OCI-LY1 (cell line): ENCODE results near the gene CREB3L2.

Experiments used
- H2AFZ ChIP-seq: fragments of 200-600 bp; sonication (generic), shearing (Covaris generic); 2 replicates; pipeline ENCODE4 v1.6.0; 2014; ENCODE audit warnings: antibody characterized with exemption, mild to moderate bottlenecking, low read length
- H3F3A ChIP-seq: fragments of 200-600 bp; sonication (generic), shearing (Covaris generic); 2 replicates; pipeline ENCODE4 v1.6.0; 2014; ENCODE audit warnings: mild to moderate bottlenecking, antibody characterized with exemption, low read length, moderate library complexity; ENCODE audit not compliant: insufficient read depth
- H3K27ac ChIP-seq: fragments of 200-600 bp; sonication (generic); 2 replicates; pipeline ENCODE4 v1.5.1; 2014; ENCODE audit warnings: low read length, mixed run types, mild to moderate bottlenecking, low read depth; ENCODE audit not compliant: poor library complexity, severe bottlenecking
- H3K27me3 ChIP-seq: fragments of 200-600 bp; sonication (generic); 2 replicates; pipeline ENCODE4 v1.6.0; 2014; ENCODE audit warnings: antibody characterized with exemption, mild to moderate bottlenecking, low read length, moderate library complexity; ENCODE audit not compliant: insufficient read depth
- H3K36me3 ChIP-seq: fragments of 200-600 bp; sonication (generic); 2 replicates; pipeline ENCODE4 v1.6.1; 2014; ENCODE audit warnings: mild to moderate bottlenecking, antibody characterized with exemption, low read length, moderate library complexity, mixed read lengths; ENCODE audit not compliant: insufficient read depth
- H3K4me1 ChIP-seq: fragments of 200-600 bp; sonication (generic); 2 replicates; pipeline ENCODE4 v1.5.1; 2014; ENCODE audit warnings: mild to moderate bottlenecking, low read length, moderate library complexity; ENCODE audit not compliant: insufficient read depth, severe bottlenecking
- H3K4me2 ChIP-seq: fragments of 200-600 bp; sonication (generic), shearing (Covaris generic); 2 replicates; pipeline ENCODE4 v1.6.1; 2014; ENCODE audit warnings: low read length
- H3K4me3 ChIP-seq: fragments of 200-600 bp; sonication (generic); 2 replicates; pipeline ENCODE4 v1.5.1; 2014; ENCODE audit warnings: low read length, low read depth, mild to moderate bottlenecking, mixed read lengths; ENCODE audit not compliant: poor library complexity, severe bottlenecking
- H3K79me2 ChIP-seq: fragments of 200-600 bp; shearing (Covaris generic); 2 replicates; pipeline ENCODE4 v1.6.1; 2016; ENCODE audit warnings: mixed run types, low read length, mixed read lengths; ENCODE audit not compliant: insufficient read depth
- H3K9ac ChIP-seq: fragments of 200-600 bp; sonication (generic), shearing (Covaris generic); 2 replicates; pipeline ENCODE4 v1.6.1; 2014; ENCODE audit warnings: mild to moderate bottlenecking, low read length, mixed read lengths
- H3K9me2 ChIP-seq: fragments of 200-600 bp; sonication (generic), shearing (Covaris generic); 2 replicates; pipeline ENCODE4 v1.6.1; 2014; ENCODE audit warnings: low read depth, mild to moderate bottlenecking, low read length, mixed read lengths
- H3K9me3 ChIP-seq: fragments of 200-600 bp; shearing (Covaris generic); 2 replicates; pipeline ENCODE4 v1.6.1; 2014; ENCODE audit warnings: low read length, mixed read lengths
- H4K20me1 ChIP-seq: fragments of 200-600 bp; sonication (generic), shearing (Covaris generic); 2 replicates; pipeline ENCODE4 v1.6.0; 2016; ENCODE audit warnings: mild to moderate bottlenecking, low read length; ENCODE audit not compliant: insufficient read depth
- EZH2 ChIP-seq: fragments of 200-600 bp; sonication (generic), shearing (Covaris generic); IDR thresholded peaks from 2 replicates; pipeline ENCODE4 v1.8.0; 2017; ENCODE audit warnings: borderline replicate concordance, mixed run types, mild to moderate bottlenecking, antibody characterized with exemption, low read length, moderate library complexity, mixed read lengths
- TF ChIP-seq, protein P1 (sequence below): fragments of 200-600 bp; sonication (generic), shearing (Covaris generic); IDR thresholded peaks from 2 replicates; pipeline ENCODE4 v1.5.1; 2017; ENCODE audit warnings: mild to moderate bottlenecking, antibody characterized with exemption, low read length, moderate library complexity, mixed read lengths

CREB3L2 gene

DNA sequence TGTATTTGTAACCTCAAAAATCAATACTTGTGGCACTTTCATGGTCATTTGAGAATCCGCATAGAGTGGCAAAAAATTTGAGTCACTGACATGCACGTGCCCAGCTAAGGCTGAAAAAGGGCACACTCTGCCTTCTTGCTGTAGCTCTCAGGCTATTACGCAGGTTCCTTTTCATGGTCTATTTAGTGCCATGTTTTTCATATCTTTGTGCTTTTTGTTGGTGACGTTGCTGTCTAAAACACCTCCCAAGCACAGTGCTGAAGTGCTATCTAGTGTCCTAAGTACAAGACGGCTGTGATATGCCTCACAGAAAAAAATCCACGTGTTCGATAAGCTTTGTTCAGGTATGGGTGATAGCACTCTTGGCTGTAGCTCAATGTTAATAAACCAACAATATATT lies 50.9 kb downstream of the CREB3L2 start:
- H3K36me3 ChIP-seq, result no peaks in the 10 kb centered on the region
- H3K79me2 ChIP-seq, result no peaks in the 10 kb centered on the region
- H3K4me1 ChIP-seq, result no peaks in the 10 kb centered on the region
- no peaks in the 10 kb centered on the region for H4K20me1 ChIP-seq
- TF ChIP-seq, protein P1, sequence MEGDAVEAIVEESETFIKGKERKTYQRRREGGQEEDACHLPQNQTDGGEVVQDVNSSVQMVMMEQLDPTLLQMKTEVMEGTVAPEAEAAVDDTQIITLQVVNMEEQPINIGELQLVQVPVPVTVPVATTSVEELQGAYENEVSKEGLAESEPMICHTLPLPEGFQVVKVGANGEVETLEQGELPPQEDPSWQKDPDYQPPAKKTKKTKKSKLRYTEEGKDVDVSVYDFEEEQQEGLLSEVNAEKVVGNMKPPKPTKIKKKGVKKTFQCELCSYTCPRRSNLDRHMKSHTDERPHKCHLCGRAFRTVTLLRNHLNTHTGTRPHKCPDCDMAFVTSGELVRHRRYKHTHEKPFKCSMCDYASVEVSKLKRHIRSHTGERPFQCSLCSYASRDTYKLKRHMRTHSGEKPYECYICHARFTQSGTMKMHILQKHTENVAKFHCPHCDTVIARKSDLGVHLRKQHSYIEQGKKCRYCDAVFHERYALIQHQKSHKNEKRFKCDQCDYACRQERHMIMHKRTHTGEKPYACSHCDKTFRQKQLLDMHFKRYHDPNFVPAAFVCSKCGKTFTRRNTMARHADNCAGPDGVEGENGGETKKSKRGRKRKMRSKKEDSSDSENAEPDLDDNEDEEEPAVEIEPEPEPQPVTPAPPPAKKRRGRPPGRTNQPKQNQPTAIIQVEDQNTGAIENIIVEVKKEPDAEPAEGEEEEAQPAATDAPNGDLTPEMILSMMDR, result no peak
- TF ChIP-seq EZH2, result no peak
- no peak overlapping the region for H3K4me3 ChIP-seq
- H3K27me3 ChIP-seq, result no peaks in the 10 kb centered on the region
- no peak overlapping the region for H3K4me2 ChIP-seq
- no peak overlapping the region for H2AFZ ChIP-seq
- H3K9me2 ChIP-seq, result no peaks in the 10 kb centered on the region
- no peak overlapping the region for H3K27ac ChIP-seq
- H3K9ac ChIP-seq, result no peak overlapping the region
- no peaks in the 10 kb centered on the region for H3K9me3 ChIP-seq
- no peaks in the 10 kb centered on the region for H3F3A ChIP-seq

DNA sequence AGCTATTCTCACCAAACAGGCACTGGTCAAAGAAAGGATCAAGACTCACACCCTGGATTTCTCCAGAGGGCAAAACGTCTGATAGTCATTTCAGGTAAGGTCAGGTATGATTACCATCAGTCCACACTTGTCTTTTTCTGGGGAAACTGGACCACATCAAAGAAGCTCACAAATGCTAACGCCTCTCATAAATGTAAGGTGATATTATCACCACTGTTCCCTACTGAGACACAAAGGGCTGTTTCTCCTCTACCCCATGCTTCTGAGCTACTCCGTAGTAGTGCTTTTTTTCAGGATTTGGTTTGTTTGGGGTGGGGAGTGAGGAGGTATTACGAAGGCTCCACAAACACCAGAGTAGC lies 51.6 kb downstream of the CREB3L2 start:
- Histone ChIP-seq H3K9ac (no peak overlapping the region), H3K9me2 (no peaks in the 10 kb centered on the region), H3F3A (no peaks in the 10 kb centered on the region), H3K27ac (no peak overlapping the region), H3K79me2 (no peaks in the 10 kb centered on the region), H4K20me1 (no peaks in the 10 kb centered on the region), H3K4me3 (no peak overlapping the region), H3K4me1 (no peaks in the 10 kb centered on the region), H3K9me3 (no peaks in the 10 kb centered on the region), H3K27me3 (no peaks in the 10 kb centered on the region), H3K4me2 (no peak overlapping the region), H3K36me3 (no peaks in the 10 kb centered on the region), H2AFZ (no peak overlapping the region)
- TF ChIP-seq EZH2, result no peak
- TF ChIP-seq, protein P1, result no peak

DNA sequence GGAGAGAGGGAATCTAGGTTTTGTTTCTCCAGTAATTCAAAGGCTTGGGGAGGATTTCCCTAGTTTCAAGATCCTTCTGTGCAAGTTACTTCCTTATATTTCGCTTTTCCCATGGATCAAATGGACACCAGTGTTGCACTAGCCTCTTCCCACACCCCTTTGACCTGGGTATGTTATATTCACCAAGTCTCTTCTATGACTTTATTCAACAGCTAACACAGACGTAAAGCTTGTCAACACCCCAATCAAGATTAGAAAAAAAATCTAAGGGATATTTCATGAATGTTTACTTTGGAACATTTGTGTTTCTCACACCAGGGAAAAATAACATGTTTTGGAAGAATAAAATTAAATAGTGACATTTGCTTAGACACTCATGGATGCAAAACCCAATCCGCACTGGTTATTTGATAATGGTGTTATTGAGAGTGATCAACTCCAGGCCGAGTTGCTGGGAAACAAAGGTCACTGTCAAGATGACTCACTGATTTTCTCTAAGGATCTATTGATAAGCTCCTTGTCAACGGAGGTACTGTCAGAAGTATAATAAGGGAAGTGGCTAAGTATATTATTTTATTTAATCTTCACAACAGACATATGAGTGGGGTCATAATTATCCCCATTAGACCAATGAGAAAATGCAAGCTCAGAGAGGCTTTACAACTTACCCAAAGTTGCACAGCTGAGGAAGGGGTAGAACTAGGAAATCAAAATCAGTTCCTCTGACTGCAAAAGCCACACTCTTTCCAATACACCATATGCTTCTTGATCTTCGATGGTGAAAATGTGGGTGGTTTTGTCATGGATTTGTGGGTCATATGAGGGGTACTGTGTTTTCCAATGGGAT lies 52.2 kb downstream of the CREB3L2 start:
- no peaks in the 10 kb centered on the region for H3K27me3 ChIP-seq
- H3K9ac ChIP-seq, result no peak overlapping the region
- no peak overlapping the region for H3K4me2 ChIP-seq
- H3K4me3 ChIP-seq, result no peak overlapping the region
- H3K79me2 ChIP-seq, result no peaks in the 10 kb centered on the region
- no peaks in the 10 kb centered on the region for H3F3A ChIP-seq
- H3K9me2 ChIP-seq, result no peaks in the 10 kb centered on the region
- no peak overlapping the region for H2AFZ ChIP-seq
- H3K27ac ChIP-seq, result no peak overlapping the region
- TF ChIP-seq EZH2, result no peak
- TF ChIP-seq, protein P1, result no peak
- no peaks in the 10 kb centered on the region for H3K9me3 ChIP-seq
- H4K20me1 ChIP-seq, result no peaks in the 10 kb centered on the region
- H3K4me1 ChIP-seq, result no peaks in the 10 kb centered on the region
- no peaks in the 10 kb centered on the region for H3K36me3 ChIP-seq
